TTC549 (cell line): Measurements from ENCODE around the gene MAD2L1BP.

Experiments used
- FAIRE-seq: peaks from 2 replicates; lab custom pipeline; 2012; peaks lifted over from hg19 to GRCh38; lab: Jason Lieb, UNC

Gene MAD2L1BP

DNA sequence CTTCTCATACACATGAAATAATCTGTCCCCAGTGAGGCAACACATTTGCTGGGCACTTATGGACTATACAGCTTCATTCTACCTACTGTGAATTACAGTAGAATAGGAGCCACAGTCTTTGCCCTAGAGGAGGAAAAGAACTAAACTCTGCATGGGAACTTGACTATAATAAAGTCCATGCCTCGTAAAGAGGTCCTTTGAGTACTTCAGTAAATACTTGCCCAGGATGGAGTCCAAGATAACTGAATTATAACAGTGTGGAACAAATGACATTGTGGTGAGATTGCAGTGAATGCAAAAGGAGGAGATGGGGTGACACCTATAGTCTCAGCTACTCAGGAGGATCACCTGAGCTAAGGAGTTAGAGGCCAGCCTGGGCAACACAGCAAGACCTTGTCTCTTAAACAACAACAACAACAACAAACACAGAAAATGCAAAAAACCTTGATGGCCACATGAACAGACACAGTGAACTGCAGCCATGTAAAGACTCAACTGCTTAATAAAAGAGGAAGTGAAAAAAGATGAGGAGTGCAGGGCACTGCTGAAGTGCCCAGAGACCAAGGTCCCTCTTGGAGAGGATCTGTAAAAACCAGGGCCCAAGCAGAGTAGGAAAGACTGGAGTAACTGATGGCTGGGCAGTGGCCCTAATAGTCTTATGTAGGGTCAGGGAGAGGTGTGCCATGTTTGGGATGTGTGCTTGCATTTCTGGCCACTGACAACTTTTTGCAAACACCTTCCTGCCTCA lies 48.2 kb downstream of the MAD2L1BP start:
- FAIRE-seq, result no peak

DNA sequence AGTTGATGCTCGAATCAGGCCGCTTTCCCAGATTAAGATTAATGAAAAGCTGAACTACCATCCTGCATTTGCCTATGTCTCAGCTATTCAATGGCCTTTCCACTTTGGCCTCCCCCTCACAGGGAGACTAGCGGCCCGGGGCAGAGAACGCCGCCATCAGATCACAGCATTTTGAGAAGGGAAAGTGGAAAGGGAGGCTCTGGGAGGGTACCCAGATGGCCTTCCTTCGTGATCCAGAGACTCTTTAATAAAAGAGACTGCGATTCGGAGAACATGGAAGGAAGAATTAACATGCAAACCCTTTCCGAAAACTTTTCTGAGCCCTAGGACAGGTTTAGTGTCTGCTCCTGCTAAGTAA lies 51.4 kb downstream of the MAD2L1BP start:
- no peak for FAIRE-seq

DNA sequence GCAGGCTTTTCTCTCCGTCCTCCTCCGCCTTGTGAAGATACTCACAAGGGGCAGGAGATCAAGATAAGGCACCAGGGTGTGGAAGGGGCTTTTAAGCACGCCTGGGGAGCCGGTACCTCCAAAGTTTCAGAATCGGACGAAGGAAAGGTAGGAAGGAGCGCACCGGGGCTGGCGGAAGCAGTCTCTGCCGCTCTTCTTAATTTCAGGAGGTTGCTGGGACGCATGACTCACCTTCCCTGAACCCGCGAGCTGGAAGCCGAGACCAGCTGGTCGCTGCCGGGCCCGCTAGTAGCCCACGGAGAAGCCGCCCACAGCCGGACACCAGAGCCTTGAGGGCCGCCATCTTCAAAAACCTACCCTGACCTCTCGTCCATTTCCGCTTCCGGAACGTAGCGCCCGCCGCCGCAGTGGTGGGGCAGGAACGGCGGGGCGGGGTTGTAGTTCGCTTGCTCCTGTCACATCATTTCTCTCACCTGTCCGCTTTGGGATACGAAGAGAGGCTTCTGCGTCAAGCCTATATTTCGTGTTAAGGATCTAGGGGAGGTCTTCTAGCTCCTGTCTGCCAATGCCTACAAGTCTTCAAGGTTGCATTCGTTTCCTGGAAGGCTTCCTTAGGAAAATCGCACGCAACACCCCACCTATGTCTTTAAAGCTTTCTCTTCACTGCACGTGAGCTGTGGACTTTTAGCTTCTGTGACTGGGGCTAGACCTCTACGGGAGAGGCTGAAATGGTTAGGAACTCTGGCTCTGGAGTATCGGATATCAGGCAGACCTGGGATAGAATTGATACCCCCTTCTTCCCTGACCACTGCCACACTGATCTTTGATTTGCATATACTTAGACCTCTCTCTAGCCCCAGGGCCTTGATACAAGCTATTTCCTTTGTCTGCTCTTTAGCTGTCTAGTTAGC lies 52.1 kb downstream of the MAD2L1BP start, which contains the start of gene MRPS18A:
Gene MRPS18A, minus strand, starts transcription at position 355 of the 911 bp plus-strand sequence. Its CDS starts 12 bp downstream, at position 343.
- no peak for FAIRE-seq

DNA sequence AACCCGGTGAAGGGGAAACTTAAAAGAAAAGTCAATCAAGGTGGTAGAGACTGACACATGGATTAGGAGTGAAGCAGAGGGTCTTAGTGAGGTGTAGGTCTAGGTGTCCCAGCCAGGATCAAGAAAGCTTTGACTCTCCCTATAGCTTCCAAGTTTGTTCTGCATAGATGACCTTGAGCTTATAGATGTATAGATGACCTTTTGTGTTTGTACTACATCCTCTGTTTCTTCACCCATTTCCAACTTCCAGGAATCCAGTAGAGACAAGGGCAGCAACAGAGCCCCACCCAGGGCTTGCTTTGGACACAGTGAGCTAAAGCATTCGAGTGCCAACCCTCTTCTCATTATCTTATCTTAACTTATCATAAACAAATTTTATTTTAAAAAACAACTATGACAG lies 53.8 kb downstream of the MAD2L1BP start:
- FAIRE-seq, result no peak
